WTC11 (cell line): ENCODE measurements around the gene LRMDA. TPM values are rescaled to one million over a fixed set of nuclear protein-coding genes. Genes with fewer than 3 reads are reported as not detected.

ENCODE experiments used
- ATAC-seq: fragments of 200-7000 bp; cut with Tn5 transposase; 2 replicates; pipeline ENCODE4 v1.10.0; 2021; ENCODE audit warnings: mild to moderate bottlenecking, moderate library complexity
- CTCF ChIA-PET: fragments of 300-600 bp; sonication (Branson Sonifier 250); formaldehyde crosslinking; loops from one replicate; lab custom pipeline; 2021; ENCODE audit warnings: antibody characterized with exemption; lab: Charles Lee
- POLR2A ChIA-PET: fragments of 350-600 bp; sonication (Branson Sonifier 250); formaldehyde crosslinking; loops from one replicate; lab custom pipeline; 2021; ENCODE audit warnings: antibody characterized with exemption; lab: Charles Lee
- DNase-seq: peaks from one replicate; pipeline ENCODE4 v3.0.0; 2021; ENCODE audit warnings: low spot score
- H3K27ac Mint-ChIP-seq: 2 replicates; pipeline ENCODE4 v1.8.0; 2021; ENCODE audit warnings: mixed read lengths
- H3K27me3 Mint-ChIP-seq: 2 replicates; pipeline ENCODE4 v1.8.0; 2021; ENCODE audit warnings: low read depth, mild to moderate bottlenecking, moderate library complexity, mixed read lengths
- H3K36me3 Mint-ChIP-seq: 2 replicates; pipeline ENCODE4 v1.8.0; 2021; ENCODE audit warnings: mixed read lengths
- H3K4me1 Mint-ChIP-seq: 2 replicates; pipeline ENCODE4 v1.8.0; 2022; ENCODE audit warnings: mixed read lengths
- H3K4me3 Mint-ChIP-seq: 2 replicates; pipeline ENCODE4 v1.8.0; 2021; ENCODE audit warnings: mild to moderate bottlenecking, moderate library complexity, mixed read lengths
- H3K9me3 Mint-ChIP-seq: 2 replicates; pipeline ENCODE4 v1.8.0; 2021; ENCODE audit warnings: mixed read lengths
- ATF1 ChIP-seq: sonication (generic); formaldehyde crosslinking; IDR thresholded peaks from 2 replicates; pipeline ENCODE4 v1.8.1; 2023; ENCODE audit warnings: mild to moderate bottlenecking, moderate library complexity, missing genetic modification reagents
- ELF4 ChIP-seq: sonication (generic); formaldehyde crosslinking; IDR thresholded peaks from 2 replicates; pipeline ENCODE4 v1.8.1; 2022; ENCODE audit warnings: low read depth, mild to moderate bottlenecking, moderate library complexity, missing genetic modification reagents
- MXD4 ChIP-seq: fragments of 250-450 bp; sonication (Bioruptor Pico); IDR thresholded peaks from 2 replicates; pipeline ENCODE4 v1.8.0; 2021; ENCODE audit warnings: mild to moderate bottlenecking, moderate library complexity, borderline replicate concordance
- MYBL2 ChIP-seq: sonication (generic); formaldehyde crosslinking; IDR thresholded peaks from 2 replicates; pipeline ENCODE4 v1.8.1; 2023; ENCODE audit warnings: mild to moderate bottlenecking, moderate library complexity, missing genetic modification reagents
- NFYB ChIP-seq: sonication (generic); formaldehyde crosslinking; conservative IDR thresholded peaks from 2 replicates; pipeline ENCODE4 v1.8.0; 2022; ENCODE audit warnings: low read depth, missing genetic modification reagents
- ZNF138 ChIP-seq: sonication (generic); formaldehyde crosslinking; conservative IDR thresholded peaks from 2 replicates; pipeline ENCODE4 v1.8.1; 2022; ENCODE audit warnings: mild to moderate bottlenecking, moderate library complexity, missing genetic modification reagents
- total RNA-seq: library from RNA; stranded (reverse); gene quantifications from 3 replicates; pipeline ENCODE4 v1.2.3, GENCODE V29; 2021
- TF ChIP-seq, protein P1 (sequence below): fragments of 250-450 bp; sonication (Bioruptor Pico); IDR thresholded peaks from 2 replicates; pipeline ENCODE4 v2.1.2; 2022; ENCODE audit warnings: mild to moderate bottlenecking, moderate library complexity
- TF ChIP-seq, protein P2 (sequence below): fragments of 250-450 bp; sonication (Bioruptor Pico); conservative IDR thresholded peaks from 2 replicates; pipeline ENCODE4 v1.9.0; 2021; ENCODE audit warnings: mild to moderate bottlenecking
- TF ChIP-seq, protein P3 (sequence below): sonication (generic); formaldehyde crosslinking; IDR thresholded peaks from 2 replicates; pipeline ENCODE4 v1.8.1; 2023; ENCODE audit warnings: mild to moderate bottlenecking, missing genetic modification reagents
- TF ChIP-seq, protein P4 (sequence below): sonication (generic); formaldehyde crosslinking; IDR thresholded peaks from 2 replicates; pipeline ENCODE4 v1.8.1; 2023; ENCODE audit warnings: mild to moderate bottlenecking, missing genetic modification reagents, moderate library complexity
- TF ChIP-seq, protein P5 (sequence below): sonication (generic); formaldehyde crosslinking; IDR thresholded peaks from 2 replicates; pipeline ENCODE4 v1.8.0; 2023; ENCODE audit warnings: missing genetic modification reagents
- TF ChIP-seq, protein P6 (sequence below): fragments of 250-450 bp; sonication (Bioruptor Pico); IDR thresholded peaks from 2 replicates; pipeline ENCODE4 v1.8.0; 2021; ENCODE audit warnings: mild to moderate bottlenecking
- TF ChIP-seq, protein P7 (sequence below): sonication (generic); formaldehyde crosslinking; IDR thresholded peaks from 2 replicates; pipeline ENCODE4 v1.8.0; 2023; ENCODE audit warnings: missing genetic modification reagents, mild to moderate bottlenecking, borderline replicate concordance

The LRMDA gene
- total RNA-seq, 1 experiment from 2014 or later = 0.92 TPM

DNA sequence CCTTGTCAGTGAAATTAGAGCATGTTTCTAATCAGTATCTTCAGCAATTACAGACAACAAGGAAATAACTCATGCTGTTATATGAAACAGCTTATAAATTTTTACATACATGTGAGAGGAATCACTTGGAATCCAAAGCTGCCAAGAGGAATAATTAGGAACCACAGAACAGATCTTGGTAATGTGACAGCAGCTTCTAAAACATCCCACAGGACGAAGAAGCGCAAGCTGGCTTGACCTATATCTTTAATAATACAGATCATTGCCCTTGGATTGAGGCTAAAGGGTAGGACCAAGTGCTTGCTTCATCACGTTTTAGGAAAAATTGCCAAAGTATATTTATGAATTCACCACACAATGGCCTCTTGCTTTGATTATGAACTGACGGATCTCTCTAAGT, 869.8 kb downstream of the LRMDA start:
- no peak overlapping the region for H3K27ac Mint-ChIP-seq
- ATAC-seq = no peak
- H3K27me3 Mint-ChIP-seq = peaks cover 31% of the 10 kb centered on the region
- ChIA-PET CTCF (no interaction called here), POLR2A (no interaction called here)
- no peak for DNase-seq
- TF ChIP-seq ELF4 (CRISPR knock-in tag) (no peak), ZNF138 (CRISPR knock-in tag) (no peak), NFYB (no peak)
- TF ChIP-seq, protein P1, sequence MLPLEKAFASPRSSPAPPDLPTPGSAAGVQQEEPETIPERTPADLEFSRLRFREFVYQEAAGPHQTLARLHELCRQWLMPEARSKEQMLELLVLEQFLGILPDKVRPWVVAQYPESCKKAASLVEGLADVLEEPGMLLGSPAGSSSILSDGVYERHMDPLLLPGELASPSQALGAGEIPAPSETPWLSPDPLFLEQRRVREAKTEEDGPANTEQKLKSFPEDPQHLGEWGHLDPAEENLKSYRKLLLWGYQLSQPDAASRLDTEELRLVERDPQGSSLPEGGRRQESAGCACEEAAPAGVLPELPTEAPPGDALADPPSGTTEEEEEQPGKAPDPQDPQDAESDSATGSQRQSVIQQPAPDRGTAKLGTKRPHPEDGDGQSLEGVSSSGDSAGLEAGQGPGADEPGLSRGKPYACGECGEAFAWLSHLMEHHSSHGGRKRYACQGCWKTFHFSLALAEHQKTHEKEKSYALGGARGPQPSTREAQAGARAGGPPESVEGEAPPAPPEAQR (CRISPR knock-in tag) = no peak
- TF ChIP-seq, protein P2, sequence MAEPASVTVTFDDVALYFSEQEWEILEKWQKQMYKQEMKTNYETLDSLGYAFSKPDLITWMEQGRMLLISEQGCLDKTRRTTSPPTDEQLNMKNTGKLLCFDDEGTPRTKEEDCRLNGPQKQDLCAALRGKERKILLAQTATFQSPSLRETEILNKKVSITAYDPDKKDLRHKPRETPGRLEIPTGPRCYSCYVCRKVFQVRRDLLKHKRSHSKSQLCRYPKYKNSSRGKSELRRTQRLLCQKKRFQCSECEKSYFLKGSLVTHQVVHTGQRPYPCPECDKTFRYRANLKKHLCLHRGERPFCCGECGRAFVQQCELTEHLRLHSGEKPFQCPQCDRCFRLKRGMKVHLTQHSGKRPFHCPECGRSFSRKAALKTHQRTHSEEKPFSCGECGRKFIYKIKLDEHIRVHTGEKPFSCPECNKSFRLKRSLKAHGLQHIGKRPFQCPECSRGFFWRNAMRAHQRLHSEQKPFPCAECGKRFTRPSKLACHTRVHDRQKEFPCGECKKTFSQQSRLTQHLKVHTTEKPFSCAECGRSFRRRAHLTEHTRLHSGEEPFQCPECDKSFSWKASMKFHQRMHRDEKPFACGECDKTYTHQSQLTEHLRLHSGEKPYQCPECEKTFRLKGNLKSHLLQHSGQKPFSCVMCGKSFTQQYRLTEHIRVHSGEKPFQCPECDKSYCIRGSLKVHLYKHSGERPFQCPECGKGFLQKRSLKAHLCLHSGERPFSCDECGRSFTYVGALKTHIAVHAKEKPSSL (CRISPR knock-in tag) = no peak
- H3K9me3 Mint-ChIP-seq = no peaks in the 10 kb centered on the region
- peaks cover 54% of the 10 kb centered on the region for H3K4me1 Mint-ChIP-seq
- H3K36me3 Mint-ChIP-seq = no peaks in the 10 kb centered on the region
- H3K4me3 Mint-ChIP-seq = no peak overlapping the region

DNA sequence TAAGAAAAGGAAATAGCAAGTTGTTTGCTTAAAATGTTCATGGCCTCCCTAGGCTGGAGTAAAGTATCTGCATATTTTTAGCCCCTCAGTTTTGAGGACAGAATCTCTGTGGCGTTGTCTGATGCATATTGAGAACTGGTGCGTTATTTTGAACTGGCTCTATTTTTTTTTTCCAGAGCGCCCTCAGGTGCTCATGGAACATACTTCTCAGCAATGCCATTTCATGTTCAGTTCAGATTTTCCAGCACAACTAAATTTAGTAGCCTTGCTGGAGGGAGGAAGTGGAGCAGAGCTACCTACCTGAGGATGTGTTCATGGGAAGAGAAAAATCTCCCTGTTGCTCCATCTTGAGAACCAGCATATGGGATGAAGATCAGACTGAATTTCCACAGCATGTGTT, 870.5 kb downstream of the LRMDA start:
- H3K27ac Mint-ChIP-seq = no peak overlapping the region
- no peak for DNase-seq
- no peak for ATAC-seq
- no peak overlapping the region for H3K4me3 Mint-ChIP-seq
- no peaks in the 10 kb centered on the region for H3K9me3 Mint-ChIP-seq
- peaks cover 54% of the 10 kb centered on the region for H3K4me1 Mint-ChIP-seq
- CTCF ChIA-PET = no interaction called here
- POLR2A ChIA-PET = no interaction called here
- H3K27me3 Mint-ChIP-seq = peaks cover 29% of the 10 kb centered on the region
- no peaks in the 10 kb centered on the region for H3K36me3 Mint-ChIP-seq
- TF ChIP-seq, protein P3, sequence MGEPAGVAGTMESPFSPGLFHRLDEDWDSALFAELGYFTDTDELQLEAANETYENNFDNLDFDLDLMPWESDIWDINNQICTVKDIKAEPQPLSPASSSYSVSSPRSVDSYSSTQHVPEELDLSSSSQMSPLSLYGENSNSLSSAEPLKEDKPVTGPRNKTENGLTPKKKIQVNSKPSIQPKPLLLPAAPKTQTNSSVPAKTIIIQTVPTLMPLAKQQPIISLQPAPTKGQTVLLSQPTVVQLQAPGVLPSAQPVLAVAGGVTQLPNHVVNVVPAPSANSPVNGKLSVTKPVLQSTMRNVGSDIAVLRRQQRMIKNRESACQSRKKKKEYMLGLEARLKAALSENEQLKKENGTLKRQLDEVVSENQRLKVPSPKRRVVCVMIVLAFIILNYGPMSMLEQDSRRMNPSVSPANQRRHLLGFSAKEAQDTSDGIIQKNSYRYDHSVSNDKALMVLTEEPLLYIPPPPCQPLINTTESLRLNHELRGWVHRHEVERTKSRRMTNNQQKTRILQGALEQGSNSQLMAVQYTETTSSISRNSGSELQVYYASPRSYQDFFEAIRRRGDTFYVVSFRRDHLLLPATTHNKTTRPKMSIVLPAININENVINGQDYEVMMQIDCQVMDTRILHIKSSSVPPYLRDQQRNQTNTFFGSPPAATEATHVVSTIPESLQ (CRISPR knock-in tag) = no peak
- no peak for TF ChIP-seq MYBL2
- TF ChIP-seq, protein P4, sequence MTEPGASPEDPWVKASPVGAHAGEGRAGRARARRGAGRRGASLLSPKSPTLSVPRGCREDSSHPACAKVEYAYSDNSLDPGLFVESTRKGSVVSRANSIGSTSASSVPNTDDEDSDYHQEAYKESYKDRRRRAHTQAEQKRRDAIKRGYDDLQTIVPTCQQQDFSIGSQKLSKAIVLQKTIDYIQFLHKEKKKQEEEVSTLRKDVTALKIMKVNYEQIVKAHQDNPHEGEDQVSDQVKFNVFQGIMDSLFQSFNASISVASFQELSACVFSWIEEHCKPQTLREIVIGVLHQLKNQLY (CRISPR knock-in tag) = no peak
- no peak for TF ChIP-seq MXD4 (CRISPR knock-in tag)
- TF ChIP-seq NFYB = no peak
- TF ChIP-seq, protein P5, sequence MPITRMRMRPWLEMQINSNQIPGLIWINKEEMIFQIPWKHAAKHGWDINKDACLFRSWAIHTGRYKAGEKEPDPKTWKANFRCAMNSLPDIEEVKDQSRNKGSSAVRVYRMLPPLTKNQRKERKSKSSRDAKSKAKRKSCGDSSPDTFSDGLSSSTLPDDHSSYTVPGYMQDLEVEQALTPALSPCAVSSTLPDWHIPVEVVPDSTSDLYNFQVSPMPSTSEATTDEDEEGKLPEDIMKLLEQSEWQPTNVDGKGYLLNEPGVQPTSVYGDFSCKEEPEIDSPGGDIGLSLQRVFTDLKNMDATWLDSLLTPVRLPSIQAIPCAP (CRISPR knock-in tag) = no peak
- TF ChIP-seq, protein P6, sequence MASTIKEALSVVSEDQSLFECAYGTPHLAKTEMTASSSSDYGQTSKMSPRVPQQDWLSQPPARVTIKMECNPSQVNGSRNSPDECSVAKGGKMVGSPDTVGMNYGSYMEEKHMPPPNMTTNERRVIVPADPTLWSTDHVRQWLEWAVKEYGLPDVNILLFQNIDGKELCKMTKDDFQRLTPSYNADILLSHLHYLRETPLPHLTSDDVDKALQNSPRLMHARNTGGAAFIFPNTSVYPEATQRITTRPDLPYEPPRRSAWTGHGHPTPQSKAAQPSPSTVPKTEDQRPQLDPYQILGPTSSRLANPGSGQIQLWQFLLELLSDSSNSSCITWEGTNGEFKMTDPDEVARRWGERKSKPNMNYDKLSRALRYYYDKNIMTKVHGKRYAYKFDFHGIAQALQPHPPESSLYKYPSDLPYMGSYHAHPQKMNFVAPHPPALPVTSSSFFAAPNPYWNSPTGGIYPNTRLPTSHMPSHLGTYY (CRISPR knock-in tag) = no peak
- no peak for TF ChIP-seq ATF1 (CRISPR knock-in tag)
- TF ChIP-seq, protein P7, sequence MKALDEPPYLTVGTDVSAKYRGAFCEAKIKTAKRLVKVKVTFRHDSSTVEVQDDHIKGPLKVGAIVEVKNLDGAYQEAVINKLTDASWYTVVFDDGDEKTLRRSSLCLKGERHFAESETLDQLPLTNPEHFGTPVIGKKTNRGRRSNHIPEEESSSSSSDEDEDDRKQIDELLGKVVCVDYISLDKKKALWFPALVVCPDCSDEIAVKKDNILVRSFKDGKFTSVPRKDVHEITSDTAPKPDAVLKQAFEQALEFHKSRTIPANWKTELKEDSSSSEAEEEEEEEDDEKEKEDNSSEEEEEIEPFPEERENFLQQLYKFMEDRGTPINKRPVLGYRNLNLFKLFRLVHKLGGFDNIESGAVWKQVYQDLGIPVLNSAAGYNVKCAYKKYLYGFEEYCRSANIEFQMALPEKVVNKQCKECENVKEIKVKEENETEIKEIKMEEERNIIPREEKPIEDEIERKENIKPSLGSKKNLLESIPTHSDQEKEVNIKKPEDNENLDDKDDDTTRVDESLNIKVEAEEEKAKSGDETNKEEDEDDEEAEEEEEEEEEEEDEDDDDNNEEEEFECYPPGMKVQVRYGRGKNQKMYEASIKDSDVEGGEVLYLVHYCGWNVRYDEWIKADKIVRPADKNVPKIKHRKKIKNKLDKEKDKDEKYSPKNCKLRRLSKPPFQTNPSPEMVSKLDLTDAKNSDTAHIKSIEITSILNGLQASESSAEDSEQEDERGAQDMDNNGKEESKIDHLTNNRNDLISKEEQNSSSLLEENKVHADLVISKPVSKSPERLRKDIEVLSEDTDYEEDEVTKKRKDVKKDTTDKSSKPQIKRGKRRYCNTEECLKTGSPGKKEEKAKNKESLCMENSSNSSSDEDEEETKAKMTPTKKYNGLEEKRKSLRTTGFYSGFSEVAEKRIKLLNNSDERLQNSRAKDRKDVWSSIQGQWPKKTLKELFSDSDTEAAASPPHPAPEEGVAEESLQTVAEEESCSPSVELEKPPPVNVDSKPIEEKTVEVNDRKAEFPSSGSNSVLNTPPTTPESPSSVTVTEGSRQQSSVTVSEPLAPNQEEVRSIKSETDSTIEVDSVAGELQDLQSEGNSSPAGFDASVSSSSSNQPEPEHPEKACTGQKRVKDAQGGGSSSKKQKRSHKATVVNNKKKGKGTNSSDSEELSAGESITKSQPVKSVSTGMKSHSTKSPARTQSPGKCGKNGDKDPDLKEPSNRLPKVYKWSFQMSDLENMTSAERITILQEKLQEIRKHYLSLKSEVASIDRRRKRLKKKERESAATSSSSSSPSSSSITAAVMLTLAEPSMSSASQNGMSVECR = no peak
